GM18868 (cell line): ENCODE results near the gene KCTD21.
"Not testable (repeated sequence)": the region's sequence is repeated elsewhere in the genome, so short reads cannot be mapped to it uniquely, and the experiment has no call there.

ENCODE experiments used
- ATAC-seq: cut with Tn5 transposase; IDR thresholded peaks from one replicate; pipeline ENCODE4 v1.9.1; 2021; ENCODE audit warnings: mild to moderate bottlenecking, moderate library complexity; ENCODE audit not compliant: unreplicated experiment

Gene KCTD21, protein sequence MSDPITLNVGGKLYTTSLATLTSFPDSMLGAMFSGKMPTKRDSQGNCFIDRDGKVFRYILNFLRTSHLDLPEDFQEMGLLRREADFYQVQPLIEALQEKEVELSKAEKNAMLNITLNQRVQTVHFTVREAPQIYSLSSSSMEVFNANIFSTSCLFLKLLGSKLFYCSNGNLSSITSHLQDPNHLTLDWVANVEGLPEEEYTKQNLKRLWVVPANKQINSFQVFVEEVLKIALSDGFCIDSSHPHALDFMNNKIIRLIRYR

DNA sequence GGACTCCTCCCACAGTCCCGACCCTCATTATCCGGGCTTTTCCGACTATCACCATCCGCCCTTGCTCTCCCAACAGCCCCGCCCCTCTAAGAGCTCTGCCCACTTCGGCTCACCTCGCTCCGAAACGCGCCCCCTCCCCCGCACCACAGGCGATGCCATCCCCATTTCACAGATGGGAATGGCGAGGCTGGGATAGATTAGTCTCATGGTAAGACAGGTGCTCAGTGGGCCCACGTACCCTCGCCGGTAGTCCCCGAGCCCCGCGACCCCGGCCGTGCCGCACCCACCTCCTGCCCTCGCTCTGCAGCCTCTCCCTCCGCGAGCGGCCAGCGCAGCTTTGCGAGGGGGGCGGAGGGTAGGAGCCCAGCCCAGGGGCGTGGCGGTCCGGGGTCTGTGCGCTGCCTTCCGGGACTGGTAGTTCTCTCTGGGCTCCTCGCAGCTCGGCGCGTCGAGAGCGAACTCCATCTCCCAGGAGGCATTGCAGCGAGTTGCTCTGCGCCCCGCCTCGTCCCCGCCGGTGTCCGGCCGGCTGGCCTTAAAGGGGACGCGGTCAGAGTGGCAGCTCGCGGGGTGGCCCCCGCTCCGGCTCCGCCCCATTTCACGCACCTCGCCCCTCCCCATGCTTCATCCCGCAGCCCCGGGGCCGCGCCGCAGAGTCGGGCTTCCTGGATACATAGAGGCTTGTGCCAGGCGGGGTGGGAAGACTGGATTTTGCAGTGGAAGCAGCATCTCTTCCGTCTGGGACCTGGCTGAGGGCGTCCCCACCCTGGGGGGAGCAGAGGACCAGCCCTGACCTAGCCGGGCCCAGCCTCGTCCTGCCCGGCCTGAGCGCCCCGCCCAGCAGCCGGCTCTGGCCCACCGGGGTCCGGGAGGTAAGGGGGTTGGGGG, at the start of gene KCTD21, which contains the start of gene USP35:
Gene KCTD21 (minus strand): TSS at position 341 of the 888 bp plus-strand sequence. CDS start 14,072 bp downstream, outside the sequence.
Gene USP35 (plus strand): TSS at position 634 of the 888 bp plus-strand sequence. CDS start 7,327 bp downstream, outside the sequence.
- ATAC-seq = peak; percentile 95

DNA sequence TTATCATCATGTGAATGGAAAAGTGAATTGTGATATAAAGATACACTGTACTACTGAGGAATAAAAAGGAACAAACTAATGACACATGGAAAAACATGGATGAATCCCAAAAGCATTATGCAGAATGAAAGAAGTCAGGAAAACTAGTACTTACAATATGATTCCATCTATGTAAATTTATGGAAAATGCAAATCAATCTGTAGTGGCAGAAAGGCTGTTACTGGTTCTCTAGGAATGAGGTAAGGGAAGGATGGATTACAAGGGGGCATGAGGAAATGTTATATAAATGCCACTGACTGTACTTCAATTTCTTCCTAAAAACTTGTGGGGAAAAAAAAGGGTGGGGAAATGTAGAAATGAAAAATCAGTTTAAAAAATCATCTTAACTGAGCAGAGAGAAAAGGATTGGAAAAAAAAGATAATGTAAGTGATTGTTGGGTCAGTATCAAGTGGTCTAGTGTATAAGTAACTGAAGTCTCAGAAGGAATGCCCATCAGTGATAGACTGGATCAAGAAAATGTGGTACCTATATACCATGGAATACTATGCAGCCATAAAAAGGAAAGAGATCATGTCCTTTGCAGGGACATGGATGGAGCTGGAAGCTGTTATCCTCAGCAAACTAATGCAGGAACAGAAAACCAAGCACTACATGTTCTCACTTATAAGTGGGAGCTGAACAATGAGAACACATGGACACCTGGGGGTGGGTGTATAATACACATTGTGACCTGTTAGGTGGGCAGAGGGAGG, 49.0 kb upstream of the KCTD21 start:
- no peak for ATAC-seq

DNA sequence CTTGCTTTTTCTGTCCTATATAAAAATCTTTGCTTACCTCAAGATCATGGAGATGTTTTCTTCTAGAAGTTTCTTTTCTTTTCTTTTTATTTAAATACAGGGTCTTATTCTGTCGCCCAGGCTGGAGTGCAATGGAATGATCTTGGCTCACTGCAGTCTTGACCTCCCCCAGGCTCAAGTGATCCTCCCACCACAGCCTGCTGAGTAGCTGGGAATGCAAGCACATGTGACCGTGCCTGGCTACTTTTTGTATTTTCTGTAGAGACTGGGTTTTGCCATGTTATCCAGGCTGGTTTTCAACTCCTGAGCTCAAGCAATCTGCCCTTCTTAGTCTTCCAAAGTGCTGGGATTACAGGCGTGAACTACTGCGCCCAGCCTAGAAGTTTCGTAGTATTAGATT, 45.6 kb upstream of the KCTD21 start:
- ATAC-seq = no peak

DNA sequence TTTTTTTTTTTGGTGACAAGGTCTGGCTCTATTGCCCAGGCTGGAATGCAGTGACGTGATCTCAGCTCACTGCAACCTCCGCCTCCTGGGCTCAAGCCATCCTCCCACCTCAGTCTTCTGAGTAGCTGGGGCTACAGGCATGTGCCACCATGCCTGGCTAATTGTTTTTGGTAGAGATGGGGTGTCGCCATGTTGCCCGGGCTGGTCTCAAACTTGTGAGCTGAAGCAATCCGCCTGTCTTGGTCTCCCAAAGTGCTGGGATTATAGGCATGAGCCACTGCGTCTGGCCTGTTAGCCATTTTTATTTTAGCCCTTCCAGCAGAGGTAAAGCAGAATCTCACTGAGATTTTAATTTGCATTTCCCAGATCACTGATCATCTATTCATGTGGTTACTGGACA, 44.6 kb upstream of the KCTD21 start:
- ATAC-seq = not testable (repeated sequence)

DNA sequence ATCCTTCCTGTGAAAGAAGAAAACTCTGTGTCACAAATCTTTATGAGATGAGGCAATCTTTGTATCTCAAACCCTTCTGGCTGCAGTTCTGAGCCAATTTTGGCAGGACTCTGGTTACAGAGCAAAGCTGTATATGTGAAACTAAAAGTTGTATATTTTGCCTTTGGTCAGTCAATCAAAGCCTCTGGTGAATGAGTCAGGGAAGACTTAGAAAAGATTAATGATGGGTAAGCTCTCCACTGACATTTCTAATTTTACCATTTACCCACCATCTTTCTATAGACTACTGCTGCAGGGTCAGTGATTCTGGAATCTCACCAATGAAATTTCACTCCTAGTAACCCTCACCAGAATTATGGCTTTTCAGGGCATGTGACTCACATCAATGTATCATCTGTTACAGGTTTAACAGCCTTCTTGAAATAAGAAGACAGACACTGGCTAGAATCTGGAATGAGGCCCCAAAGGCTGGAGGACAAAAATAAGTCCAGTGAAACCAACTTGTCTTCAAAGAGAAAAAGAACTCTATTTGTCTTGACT, 43.6 kb upstream of the KCTD21 start:
- ATAC-seq = no peak

DNA sequence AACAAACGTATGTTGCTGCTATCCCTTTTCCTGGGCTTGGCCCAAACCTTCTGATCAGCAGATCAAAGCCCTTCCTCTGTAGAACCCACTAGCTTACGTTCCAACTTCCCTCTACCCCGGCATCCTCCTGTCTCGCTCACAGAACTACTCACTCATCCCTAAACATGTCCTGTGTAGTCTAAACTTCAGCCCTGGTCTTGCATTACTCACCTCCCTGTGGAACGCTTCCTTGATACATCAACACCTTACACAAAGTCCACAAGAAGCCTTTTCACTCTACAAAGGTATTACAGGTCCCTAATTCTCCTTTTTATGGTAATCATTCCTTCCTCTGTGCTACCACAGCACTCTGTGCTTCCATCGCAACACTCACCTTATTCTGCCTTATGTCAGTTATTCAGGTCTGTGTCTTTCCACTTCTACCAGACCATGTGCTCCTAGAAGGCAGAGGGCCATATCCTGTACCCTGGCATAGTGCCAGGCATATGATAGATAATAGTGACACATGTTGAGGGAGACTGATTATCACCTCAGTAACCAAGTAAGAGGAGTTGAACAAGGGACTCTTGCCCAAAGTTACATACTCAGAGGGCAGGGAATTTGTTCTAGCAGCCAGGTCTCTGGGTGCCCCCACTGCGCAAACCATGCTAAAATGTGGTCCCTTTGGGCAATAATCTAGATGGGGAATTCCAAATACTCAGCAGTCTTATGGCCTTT, 41.9 kb upstream of the KCTD21 start:
- ATAC-seq = no peak

DNA sequence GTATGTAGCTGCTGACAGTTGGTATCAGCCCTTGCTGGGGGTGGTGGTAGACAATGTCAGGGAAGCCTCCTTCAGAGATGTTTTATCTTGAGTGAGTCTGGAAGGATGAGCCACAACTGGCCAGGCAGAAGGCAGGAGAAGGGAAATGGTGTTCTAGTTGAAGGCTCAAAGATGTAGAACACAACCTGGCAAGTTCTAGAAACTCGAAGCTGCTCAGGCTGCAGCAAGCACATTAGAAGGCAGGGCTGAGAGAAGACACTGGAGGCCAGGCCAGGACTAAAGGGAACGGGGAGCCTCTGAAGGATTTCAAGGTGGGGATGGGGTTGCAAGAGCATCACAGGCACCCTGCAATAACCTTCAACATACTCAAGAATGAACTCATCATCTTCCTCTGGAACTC, 40.7 kb upstream of the KCTD21 start:
- no peak for ATAC-seq

DNA sequence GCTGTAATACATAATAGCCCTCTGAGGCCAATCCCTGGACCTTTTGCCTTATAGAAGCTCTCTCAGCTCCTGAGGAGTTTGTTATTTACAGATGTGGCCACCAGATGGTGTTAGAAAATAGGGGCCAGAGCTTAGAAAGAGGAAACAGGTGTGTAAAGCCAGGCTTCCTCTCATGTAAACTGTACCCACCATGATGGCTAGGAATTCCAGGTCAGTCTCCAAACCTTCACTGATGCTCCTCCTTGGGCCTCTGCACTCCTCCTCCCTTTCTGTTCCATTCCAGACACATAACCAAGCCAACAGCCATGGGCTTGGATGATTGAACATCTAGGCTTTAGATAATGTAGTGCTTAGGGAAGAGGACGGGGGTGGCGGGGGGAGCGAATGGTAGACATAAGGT, 40.0 kb upstream of the KCTD21 start:
- peak; percentile 49 for ATAC-seq

DNA sequence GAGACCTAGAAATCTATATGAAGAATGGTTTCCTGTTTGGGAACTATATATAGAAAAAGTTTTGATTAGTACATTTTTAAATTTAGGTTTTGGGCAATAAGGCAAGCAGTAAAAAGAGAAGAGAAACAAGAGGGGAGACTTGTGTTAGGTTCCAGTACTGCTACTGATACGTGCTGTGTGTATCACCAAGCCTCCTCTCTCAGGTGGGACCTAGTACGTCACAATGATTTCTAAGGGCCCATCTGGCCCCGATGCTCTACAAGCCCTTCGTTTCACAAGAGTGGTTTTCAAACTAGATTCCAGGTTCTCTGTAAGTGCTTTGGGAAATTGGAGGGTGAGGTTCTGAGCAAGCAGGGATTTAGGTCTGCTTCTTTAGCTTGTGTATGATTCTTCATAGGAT, 39.5 kb upstream of the KCTD21 start:
- ATAC-seq = peak; percentile 54

DNA sequence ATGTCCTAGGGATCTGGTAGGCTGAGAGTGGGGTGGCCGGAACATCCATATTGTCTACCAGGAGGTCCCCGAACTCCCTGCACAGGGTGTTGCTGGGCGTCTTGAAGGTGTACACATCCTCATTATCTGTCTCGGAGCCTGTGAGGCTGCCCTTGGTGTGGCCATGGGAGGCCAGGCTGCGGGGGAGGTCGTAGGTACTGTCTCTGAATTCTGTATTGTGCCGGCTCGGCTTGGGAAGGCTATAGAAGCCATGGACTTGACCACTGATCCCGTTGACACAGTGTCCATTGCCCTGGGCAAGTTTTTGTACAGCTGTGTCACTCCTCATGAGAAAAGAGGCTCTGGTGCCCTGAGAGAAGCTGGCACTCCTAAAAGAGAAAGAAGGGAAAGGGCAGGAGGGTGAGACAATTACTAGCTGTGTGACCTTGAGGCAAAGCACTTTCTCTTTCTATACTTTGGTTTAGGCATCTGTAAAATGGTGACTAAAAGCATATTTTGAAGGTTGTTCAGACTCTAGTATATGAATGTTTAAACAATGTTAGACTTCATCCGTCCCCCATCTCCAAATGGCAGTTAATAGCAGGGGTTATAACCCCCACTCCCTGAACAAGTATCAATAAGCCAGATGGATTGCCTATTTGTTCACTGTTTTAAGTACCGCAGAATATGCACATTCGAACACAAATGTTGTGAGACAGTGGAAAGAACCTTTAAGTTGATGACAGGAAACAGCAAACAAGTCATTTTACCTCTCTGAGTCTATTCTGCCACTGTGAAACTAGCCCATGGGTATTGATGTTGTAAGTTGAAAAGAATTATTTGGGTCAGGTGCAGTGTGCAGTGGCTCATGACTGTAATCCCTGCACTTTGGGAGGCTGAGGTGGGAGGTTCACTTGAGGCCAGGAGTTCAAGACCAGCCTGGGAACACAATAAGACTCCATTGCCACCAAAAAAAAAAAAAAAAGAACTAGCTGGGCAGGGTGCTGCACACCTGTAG, 38.6 kb upstream of the KCTD21 start:
- ATAC-seq = no peak

DNA sequence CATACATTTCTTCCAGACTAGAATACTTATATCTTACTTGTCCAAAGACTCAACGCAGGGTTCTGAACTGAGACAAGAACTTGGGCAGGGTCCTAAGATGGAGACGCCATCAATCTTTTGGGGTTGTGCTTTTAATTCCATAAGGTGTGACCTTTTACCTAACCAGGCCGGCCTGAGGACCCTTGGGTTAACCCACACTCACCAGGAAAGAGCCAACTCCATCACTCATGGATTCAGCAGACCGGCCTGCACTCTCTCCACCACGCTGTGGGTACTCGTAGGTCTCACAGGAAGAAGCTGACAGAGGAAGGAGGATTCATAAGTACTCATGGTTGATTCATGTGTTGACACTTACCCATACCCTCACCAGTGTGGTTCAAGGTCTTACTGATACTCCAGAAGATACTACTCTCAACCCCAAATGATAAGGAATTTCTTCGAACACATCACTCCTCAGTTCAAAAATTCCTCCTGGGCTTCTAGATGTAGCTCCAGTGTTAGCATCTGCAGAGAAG, 36.5 kb upstream of the KCTD21 start:
- no peak for ATAC-seq

DNA sequence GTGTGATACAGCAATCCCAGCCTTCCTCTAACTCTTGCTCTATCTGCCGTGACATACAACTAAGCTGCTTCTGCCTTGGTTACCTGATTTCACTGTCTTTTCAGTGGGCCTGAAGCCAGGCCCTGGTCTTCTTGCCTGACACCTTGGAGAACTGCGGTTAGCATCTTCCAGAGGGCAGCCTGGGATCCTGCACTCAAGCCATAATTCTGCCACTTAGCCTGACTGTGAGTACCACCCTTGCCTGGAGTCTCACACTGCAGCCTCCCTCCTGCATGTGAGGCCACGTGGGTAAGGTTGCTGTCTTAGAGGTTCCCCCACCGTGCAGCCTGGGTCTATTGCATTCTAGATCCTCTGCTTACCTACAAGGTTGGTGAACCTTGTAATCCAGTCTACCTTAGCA, 36.1 kb upstream of the KCTD21 start:
- no peak for ATAC-seq

DNA sequence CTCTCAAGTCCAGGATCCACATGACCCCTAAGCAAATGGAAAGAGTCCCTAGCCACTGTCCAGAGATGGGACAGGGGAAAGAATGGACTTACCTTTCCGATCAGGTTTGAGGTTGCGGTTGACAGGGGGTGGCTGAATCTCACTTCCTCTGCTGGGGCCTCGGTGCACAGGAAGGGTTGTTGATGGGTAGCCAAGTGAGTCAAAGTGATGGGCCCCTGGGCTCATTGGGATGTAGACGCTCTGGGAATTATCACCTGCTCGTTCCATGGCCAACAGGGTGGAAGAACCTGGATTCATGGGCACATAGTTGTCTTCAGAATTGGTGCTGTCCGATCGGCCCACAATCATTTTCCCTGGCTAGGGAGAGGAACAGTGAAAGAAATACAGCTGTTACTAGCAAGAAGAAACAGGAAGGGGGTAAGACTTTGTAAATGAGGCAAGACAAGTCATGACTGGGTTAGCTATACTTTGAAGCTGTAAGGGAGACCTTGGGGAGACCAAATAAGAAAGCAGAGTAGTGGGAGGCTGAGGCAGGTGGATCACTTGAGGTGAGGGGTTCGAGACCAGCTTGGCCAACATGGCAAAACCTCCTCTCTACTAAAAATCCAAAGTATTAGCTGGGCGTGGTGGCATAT, 35.0 kb upstream of the KCTD21 start:
- ATAC-seq = peak; percentile 78

DNA sequence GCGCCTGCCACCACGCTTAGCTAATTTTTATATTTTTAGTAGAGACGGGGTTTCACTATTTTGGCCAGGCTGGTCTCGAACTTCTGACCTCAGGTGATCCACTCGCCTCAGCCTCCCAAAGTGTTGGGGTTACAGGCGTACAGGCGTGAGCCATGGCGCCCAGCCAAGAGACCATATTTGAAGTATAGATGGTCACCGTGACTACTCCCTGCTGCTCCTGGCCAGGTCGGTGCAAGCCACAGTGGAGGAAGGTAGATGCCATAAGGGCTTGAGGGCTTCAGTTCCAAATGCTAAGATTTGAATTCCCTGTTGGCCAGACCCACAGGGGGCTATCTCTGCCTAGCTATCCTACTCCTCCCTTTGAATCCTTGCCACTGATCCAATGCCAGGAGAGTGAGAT, 34.3 kb upstream of the KCTD21 start:
- ATAC-seq = not testable (repeated sequence)

DNA sequence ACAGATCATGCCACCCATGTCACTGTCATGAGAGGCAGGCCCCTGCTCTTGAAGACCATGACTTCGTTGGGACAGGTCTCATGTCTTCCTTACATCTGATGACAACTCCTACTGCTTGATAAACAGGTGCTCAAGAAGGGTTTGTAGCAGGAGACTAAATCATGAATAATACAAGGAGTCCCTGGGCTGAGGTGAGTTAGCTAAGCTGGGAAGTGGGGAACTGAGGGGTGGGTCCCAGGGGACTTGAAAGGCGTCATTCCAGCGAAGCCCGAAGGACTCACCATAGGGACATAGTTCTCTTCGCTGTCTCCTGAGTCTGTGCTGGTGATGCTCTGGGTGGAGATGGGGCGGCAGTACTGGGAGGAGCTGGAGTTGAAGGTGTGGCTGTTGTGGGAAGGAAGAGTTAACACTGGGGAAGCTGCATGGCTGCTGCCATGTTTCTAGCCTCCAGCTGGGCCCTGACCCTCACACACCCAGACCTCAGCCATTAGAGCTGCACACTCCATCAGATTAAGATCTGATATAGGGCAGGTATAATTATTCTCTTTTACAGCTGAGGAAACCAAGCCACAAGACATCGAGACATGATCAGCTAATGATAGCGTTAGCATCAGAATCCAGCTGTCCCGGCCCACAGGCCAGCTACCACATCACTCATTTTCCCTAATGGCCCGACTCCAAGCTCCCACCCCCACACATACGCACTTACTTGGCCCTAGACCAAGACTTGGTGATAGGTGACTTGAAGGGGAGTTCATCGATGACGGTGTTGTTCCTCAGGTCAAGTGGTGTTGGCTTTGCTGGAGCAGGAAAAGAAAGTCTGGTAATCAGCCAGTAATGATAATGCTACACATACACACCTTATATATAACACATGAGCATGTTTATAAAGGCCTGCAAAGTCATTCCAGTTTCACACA, 33.2 kb upstream of the KCTD21 start:
- ATAC-seq = no peak

DNA sequence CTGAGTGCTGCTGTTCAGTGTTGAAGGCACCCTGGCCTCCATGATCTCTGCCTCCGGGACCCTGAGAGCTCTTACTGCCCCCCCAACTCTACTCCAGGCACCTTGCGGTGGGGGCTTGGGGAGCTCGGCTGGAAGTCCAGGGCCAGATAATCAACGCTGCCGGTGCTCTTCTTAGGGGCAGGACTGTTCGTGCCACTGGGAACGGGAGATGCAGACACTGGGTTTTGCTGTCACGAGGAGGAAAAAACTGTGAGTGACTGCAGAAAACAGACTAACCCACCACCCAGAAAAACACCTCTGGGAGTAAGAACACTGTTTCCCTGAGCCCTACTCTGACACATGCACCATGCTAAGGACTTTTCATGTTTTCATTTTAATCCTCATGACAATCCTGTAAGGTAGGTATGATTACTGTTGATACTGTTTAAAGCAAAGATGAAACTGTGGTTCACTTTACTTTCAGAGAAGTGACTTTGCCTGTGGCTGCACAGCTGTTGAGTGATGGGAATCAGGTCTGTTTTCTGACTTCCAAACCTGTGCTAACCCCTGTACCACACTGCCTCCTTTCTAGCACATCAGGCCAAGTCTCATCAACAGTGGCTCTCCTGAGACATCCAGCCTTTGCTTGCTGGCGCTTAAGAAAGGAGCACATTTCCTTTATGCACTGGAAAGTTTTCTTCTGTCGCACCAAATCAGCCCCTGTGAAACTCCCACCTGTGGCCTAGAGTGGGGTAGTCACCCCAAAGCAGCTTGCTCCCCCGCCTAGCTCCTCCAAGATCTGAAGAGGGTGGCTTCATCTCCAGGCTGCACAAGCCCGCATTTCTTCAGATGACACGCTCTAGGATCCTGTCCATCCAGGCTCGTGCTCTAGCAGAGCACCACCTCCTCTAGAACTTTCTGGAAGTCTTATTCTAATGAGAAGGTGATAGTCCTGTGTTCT, 32.1 kb upstream of the KCTD21 start:
- ATAC-seq = no peak
